Neuron (in vitro differentiated cells): ENCODE measurements around the gene MTLN.

ENCODE experiments used
- H2AFZ ChIP-seq: one replicate; pipeline ENCODE4 v1.6.1; 2013; ENCODE audit warnings: low read depth, mild to moderate bottlenecking, inconsistent platforms, low read length, moderate library complexity
- H3K27me3 ChIP-seq: one replicate; pipeline ENCODE4 v1.6.1; 2013; ENCODE audit warnings: low read length; ENCODE audit not compliant: insufficient read depth
- H3K36me3 ChIP-seq: one replicate; pipeline ENCODE4 v1.6.1; 2013; ENCODE audit warnings: low read length; ENCODE audit not compliant: insufficient read depth
- H3K4me1 ChIP-seq: one replicate; pipeline ENCODE4 v1.6.1; 2013; ENCODE audit warnings: low read length; ENCODE audit not compliant: insufficient read depth
- H3K4me3 ChIP-seq: 2 replicates; pipeline ENCODE4 v1.5.1; 2013; ENCODE audit warnings: mild to moderate bottlenecking, low read length, moderate library complexity
- H3K9me3 ChIP-seq: one replicate; pipeline ENCODE4 v1.6.1; 2013; ENCODE audit warnings: low read length

MTLN gene

DNA sequence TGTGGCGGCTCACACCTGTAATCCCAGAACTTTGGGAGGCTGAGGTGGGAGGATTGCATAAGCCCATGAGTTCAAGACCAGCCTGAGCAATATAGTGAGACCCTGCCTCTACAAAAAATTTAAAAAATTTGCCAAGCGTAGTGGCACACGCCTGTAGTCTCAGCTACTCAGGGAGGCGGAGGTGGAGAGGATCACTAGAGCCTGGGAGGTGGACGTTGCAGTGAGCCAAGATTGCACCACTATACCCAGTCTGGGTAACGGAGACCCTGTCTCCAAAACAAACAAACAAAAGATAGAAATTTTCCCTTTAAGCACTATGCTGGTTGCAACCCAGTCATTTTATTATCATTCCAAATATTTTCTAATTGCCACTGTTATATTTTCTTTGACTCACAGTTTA, 39.8 kb downstream of the MTLN start:
- Histone ChIP-seq H3K36me3 (no peaks in the 10 kb centered on the region), H3K4me3 (no peak overlapping the region)

DNA sequence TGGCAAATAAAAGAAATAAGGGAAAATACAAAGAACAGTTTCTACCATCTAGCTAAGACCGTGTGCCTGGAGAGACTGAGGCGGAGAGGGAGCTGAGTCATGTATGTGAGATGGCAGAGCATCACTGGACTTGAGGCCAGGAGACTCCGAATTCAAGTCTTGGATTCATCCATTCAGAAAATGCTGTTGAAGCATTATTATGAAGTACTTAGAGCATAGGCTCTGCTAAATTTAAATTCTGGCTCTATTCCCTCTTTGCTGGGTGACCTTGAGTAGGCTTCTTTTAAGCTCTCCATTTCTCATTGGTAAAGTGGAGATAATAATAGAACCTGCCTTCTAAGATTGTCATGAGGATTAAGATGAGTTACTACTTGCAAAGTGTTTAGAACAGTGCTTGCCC, 42.2 kb downstream of the MTLN start:
- Histone ChIP-seq H3K4me3 (no peak overlapping the region), H3K9me3 (no peaks in the 10 kb centered on the region), H3K4me1 (no peaks in the 10 kb centered on the region), H3K27me3 (no peaks in the 10 kb centered on the region), H3K36me3 (no peaks in the 10 kb centered on the region), H2AFZ (no peak overlapping the region)

More for the DNA sequence above, 39.8 kb downstream of the MTLN start:
- H3K4me1 ChIP-seq: no peaks in the 10 kb centered on the region
- no peaks in the 10 kb centered on the region for H3K27me3 ChIP-seq
- H3K9me3 ChIP-seq: no peaks in the 10 kb centered on the region
- H2AFZ ChIP-seq: no peak overlapping the region

DNA sequence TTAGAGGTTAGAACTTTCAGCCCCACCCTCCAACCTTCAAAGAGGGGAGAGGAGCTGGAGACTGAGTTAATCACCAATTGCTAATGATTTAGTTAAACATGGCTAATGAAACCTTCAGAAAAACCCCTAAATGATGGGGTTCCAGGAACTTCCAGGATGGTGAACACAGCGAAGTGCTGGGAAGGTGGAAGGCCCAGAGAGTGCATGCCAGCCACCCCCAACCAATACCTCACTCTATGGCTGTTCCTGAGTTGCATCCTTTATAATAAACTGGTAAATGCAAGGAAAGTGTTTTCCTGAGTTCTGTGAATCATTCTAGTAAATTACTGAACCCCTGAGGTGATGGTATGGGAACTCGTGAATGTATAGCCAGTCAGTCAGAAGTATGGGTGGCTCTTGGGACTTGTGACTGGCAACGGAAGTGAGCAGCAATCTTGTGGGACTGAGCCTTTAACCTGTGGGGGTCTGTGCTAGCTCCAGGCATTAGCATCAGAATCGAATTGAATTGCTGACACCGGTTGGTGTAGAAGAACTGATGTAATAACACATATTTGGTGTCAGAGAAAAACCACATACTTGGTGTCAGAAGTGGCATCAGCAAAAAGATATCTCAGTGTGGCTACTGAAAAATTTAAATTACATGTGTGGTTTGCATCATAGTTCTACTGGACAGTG, 44.9 kb downstream of the MTLN start:
- Histone ChIP-seq H3K36me3 (no peaks in the 10 kb centered on the region), H3K9me3 (no peaks in the 10 kb centered on the region), H2AFZ (no peak overlapping the region), H3K4me1 (no peaks in the 10 kb centered on the region), H3K4me3 (no peak overlapping the region), H3K27me3 (no peaks in the 10 kb centered on the region)

DNA sequence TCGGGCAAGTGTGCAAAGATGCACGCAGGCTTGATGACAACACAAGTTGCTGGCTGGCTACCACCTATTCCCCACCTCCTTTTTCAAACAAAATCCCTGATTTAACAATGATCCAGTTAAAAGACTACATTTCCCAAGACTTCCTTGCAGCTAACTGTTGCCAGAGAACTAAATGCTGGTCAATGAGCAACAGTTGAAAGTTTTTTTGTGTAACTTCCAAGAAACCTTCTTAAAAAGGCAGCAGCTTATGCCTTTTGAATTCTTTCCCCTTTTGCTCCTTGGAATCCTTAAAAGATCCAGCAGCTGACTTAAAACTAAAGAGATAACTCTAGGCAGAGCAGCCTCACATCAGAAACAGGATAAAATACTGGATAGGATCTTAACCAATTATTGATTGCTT, 46.1 kb downstream of the MTLN start:
- no peaks in the 10 kb centered on the region for H3K36me3 ChIP-seq
- no peak overlapping the region for H2AFZ ChIP-seq
- no peak overlapping the region for H3K4me3 ChIP-seq
- no peaks in the 10 kb centered on the region for H3K27me3 ChIP-seq
- H3K9me3 ChIP-seq: no peaks in the 10 kb centered on the region
- no peaks in the 10 kb centered on the region for H3K4me1 ChIP-seq
